HG02610 (cell line): ENCODE measurements around the gene ERBB4.

Experiments used
- ATAC-seq: cut with Tn5 transposase; IDR thresholded peaks from one replicate; pipeline ENCODE4 v1.9.1; 2021; ENCODE audit warnings: mild to moderate bottlenecking, moderate library complexity; ENCODE audit not compliant: unreplicated experiment

The ERBB4 gene

DNA sequence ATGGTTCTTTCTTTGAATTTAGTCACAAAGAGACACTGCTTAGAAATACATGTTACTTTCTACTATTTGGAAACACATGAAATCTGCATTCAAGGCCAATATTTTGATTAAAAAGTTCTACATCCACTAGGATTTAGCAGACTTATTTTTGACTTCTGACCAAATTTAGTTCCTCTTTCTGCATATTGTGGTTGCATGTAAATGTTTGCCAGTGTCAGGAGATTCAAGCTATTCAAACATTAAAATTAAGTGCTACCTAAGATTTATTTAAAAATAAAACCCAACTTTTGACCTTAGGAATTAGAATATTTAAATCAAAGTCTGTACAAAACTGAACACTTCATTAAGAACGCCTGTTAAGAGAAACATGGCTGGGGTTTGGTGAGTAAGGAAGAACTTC lies 1091.1 kb downstream of the ERBB4 start:
- ATAC-seq: no peak

DNA sequence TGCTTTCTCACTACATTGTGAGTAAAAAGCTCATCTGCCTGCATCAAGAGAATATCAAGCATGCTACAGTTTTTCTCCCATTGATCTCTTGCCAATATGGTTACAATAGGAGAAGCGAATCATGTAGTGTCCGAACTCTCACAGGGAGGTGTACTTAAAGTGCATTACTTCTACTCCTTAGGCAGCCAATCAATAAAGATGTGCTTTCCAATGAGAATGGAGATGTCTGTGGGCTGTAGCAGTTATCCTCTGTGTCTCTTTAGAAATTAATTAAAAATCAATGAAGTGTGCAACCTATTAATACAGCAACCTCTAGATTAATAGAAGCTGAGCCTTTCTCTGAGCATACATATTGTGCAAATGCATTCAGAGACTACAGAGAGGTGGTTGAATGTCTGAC lies 1098.5 kb downstream of the ERBB4 start:
- ATAC-seq: no peak

DNA sequence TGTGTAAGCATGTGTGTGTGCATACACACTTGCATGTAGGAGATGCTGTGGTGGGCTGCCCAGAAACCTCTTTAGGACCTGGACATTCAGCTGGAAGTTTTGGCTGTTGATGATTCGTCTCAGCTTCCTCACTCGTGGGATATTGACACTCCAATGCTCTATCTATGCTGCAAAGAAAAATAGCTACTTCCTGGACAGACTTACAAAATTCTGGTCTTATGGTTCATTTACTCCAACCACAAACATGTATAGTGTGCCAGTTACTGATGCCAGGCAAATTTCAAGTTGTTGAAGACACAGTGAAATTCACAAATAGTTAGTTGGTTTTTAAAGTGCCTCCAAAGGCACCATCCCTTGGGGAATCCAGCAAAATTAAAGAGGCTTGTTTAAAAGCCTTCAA lies 1099.6 kb downstream of the ERBB4 start:
- ATAC-seq: no peak

DNA sequence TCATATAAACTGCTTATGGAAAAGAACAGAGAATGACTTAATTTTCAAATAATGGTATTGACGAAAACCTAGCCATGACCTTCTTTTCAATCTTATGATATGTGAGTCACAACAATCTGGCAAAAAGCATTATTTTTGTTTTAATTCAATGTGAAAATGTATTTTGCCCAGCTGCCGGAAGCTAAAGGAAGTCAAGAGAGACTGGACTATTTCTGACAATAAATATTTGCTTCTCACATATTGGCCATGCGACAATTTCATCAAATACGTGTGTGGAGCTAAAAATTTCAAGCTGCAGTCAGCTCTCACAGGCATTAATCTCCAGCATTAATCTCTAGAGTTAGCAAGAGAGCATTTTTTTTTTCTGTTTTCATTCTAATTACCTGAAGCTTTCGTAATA lies 1101.2 kb downstream of the ERBB4 start:
- ATAC-seq: no peak

DNA sequence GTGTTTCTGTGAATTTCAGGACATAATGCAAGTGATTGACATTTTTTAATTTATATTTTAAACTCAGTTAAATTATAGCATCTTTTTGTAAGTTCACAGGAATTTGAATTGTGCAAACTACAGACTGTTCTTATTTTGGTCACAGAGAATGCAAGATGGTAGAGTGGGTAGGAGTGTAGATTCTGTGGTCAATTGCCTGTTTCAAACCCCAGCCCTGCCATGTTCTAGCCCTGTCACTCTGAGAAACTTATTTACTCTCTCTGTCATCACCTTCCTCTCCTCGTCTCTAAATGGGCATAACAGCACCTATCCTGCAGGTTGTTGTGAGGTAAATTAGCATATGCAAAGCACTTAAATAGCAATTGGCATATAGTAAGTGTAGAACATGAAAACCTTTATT lies 1102.4 kb downstream of the ERBB4 start:
- ATAC-seq: no peak

DNA sequence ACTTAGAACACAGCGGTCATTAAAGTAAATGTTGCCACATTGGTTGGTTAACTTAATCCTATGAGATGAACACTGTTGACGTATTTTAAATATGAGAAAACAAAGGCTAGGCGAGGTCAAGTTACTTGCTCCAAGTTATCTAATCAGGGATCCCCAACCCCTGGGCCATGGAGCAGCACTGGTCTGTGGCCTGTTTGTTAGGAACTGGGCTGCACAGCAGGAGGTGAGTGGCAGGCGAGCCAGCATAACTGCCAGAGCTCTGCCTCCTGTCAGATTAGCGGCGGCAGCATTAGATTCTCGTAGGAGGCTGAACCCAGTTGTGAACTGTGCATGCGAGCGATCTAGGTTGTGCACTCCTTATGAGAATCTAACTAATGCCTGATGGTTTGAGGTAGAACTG lies 1103.3 kb downstream of the ERBB4 start:
- ATAC-seq: no peak

DNA sequence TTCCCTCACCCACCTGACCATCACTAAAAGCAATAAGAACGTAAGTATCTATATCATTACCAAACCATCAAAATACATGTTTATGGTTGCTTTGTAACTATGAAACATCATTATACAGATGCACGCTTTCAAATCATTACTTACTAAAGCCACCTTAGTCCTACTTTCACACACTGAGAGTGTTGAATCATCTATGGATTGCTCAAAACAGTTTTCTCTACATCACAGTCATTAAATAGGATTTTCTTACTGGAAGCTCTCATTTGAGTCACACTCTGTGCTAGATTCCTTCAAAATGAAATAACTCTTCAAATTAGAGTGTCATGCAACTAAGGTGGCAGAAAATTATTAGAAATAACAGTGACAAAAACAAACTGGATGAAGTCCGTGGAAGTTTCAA lies 1103.8 kb downstream of the ERBB4 start:
- peak; percentile 59 for ATAC-seq

DNA sequence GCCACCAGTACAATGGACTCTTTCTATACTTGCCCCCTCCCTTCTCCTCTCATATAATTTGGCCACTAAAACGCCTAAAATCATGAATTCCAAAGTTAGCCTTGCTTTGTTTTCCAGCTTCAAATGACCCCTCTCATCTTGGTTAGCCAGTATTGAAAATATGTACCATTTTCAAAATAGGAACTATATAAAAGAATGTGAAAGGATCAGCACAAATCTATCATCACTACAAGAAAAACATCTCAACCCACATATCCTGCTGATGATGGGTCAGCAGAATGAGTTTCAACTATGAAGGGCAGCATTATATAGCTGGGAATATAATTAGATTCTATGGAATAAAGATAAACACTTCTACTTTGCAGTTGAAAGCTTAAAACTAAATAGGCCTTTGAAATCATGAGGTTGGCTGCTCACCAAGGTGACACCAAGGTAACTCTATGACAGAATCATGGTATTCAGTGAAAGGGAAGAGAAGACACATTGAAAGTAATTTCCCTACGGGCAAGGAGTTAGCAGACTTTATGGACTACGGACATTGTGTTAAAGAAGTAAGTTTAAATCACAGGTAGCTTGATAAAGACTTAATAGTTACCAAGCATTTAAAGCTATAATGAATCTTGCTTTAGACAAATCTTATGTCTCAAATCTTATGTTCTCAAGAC lies 1109.2 kb downstream of the ERBB4 start:
- no peak for ATAC-seq

DNA sequence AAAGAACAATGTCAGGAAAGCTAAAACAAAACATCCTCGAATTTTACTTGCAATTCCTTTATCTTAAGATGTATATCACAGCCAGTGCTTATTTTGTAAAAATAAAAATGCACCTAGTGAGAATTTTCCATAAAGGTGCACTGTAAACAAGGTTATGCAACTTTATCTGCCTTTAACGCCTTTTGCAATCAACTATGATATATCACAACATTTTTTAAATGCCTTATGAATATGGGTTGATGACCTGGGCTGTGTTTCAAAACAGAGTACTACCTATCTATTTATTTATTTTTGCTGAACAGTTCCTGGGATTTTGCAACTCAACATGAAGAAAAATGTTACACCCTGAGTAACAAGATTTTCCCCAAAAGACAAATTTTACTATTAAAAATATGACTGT lies 1112.4 kb downstream of the ERBB4 start:
- ATAC-seq: no peak

DNA sequence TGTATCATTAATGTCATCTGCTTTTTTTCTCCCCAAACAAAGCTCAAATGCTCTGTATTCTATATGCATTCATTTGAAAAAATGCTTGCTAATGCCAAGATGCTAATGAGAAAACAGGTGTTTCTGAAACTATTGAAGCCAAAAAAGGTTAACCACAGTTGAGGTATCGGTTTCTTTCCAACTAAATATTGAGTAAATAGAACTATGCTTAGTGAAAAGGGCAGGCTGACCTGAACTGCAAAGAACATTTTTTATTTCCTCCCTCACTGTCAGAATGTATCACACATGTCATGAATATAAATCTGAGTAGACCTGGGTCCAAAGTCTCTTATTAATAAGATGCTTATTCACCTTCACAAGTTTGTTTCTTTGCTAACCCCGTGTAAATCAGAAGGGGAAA lies 1115.6 kb downstream of the ERBB4 start:
- no peak for ATAC-seq

DNA sequence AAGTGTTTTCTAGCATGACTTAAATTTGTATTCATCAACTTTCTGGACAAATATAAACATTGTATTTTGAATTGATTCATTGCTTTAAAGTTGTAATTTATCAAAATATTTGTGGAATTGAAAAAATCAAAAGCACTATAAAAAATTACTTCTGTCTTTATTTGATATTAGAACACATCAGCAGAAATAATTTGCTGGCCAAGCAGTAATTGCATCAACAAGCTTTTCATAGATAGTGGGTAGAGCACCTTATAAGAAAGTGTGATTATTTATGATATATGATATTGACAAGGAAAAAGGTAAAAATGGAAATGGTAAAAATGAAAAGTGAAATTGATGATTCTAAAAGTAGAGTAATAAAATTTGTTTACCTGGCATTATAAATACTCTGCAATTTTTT lies 1121.1 kb downstream of the ERBB4 start:
- no peak for ATAC-seq

DNA sequence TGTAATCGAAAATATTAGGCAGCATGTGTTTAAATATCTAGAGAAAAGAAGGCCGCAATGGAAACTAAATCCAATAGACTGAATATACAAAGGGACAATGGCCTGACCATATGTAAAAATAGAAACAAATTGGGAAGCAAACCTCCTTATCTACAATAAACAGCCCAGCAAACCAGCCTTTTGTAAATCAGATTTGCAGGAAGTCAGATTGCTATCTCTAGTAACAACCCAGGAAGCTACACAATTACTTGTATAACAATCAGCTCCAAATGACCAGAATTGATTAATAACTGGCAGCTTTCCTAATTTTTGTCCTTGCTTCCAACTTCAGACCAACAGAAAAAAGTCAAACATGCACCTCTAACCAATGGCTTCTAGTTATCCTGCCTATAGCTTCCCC lies 1122.2 kb downstream of the ERBB4 start:
- no peak for ATAC-seq

DNA sequence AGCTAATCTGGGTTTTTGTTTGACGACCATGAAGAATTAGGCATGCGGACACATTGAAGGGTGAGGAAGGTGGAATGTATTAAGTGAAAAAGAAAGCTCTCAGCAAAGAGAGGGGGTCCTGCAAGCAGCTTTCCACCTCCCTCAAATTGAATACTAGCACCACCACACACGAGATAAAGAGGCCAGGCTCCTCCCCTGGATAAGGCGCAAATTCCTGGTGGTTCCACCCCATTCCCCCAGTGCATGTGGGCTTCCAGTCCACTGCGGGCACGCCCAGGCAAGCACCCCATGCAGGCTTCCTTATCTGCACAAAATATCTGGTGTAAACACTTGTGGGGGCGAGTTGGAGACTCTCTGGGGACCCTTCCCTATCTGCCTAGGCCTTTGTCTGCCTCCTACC lies 1124.9 kb downstream of the ERBB4 start:
- no peak for ATAC-seq

DNA sequence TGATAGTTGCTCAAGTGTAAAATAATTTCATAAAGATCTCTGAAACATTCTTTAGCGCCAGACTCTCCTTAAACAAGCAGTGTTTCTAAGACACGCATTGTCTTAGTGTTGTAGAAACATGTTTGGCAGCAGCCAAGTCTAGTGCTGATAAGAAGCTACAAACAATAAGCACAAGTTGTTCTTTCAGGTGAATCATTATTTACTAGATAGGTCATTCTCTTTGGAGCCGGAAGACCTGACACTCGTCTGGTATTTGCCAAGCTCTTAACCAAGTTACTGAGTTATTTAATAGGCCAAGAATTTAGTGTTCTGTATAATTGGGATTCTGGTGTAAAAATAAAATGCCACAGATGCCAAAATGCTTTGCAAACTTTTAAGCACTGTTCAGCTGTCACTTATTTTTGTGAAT lies 1130.1 kb downstream of the ERBB4 start:
- no peak for ATAC-seq

DNA sequence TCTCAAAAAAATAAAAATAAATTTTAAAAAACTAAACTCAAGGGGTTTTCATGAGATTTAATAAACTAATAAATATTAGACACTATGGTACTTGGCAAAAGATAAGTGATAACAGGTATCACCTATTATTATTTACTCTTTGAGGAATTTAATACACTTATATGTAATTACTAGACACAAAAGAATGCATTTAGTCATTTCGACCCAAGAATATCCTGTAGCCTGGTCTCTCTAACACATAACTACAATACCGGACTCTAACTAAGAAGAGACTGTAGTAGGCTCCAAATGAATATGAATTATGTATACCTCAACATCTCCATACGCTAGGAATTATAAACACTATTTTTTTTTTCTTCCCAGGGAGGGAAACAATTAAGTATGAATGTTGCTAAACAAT lies 1131.5 kb downstream of the ERBB4 start:
- no peak for ATAC-seq

DNA sequence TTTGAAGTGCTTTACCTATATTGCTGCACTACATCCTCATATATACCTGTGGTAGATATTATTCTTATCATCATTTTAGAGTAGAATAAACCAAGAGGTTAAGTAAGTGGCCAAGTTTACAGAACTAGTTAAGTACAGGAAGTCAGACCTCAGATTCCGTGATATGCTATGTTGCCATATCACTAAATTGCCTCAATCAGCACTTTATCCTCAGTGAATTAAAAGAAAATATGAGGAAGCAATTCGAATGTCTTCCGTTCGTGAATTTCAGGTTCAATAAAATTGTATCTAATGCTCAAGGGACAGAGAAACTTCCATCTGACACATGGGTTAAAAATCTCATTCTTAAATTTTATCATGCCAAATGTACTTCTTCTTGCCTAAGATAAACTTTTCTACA lies 1133.6 kb downstream of the ERBB4 start:
- ATAC-seq: no peak

DNA sequence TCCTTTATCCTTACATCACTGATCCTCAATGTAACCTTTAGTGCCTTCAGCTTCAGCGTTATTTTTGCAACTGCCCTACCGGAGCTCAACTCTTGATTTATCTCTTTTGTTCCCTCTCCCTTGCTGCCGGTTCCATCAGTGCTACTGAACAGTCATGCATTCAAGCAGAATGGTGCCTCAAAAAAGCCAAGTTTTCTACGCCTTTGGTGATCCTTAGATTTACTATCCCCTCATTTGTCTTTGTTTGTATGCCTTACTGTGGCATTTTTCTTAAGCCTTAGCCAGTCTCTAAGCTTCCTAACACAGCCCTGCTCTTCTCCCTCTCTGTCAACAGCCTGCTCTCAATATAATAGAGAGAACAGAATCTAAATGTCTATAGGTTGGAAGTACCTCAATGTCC lies 1134.5 kb downstream of the ERBB4 start:
- ATAC-seq: no peak

DNA sequence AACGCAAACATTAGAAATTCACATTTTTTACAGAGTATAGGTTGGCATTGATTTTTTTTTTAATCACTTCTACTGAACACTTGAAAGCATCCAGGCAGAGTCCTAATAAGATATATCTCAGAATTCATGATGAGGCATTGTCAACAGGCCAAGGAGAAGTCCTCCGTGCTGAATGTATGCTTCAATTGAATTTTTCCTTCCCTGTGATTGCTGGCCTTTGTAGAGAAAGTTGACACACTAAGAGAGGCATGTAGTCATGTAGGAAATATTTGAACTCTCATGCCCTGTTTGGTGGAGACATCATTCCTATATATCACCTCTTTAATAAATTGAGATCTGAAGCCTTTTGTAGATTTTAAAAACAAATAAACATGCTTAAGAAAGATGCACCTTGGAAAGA lies 1137.3 kb downstream of the ERBB4 start:
- ATAC-seq: no peak

DNA sequence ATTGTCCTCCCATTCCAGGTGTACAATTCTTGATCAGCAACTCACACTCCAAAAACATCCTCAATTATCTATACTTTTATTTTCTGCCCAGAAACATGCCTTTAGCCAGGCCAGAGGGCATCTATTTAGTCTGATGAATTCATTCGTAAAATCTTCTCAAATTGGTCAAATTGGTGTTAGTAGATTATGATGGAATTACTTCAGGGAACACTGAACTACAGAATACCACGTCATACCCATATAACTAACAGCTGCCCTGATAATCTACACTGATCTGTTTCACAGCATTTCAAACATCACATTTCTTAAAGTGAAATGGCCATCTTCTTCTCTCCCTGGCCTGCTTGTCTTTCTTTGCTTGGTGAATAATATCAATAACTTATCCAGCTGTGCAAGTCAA lies 1140.8 kb downstream of the ERBB4 start:
- ATAC-seq: no peak

DNA sequence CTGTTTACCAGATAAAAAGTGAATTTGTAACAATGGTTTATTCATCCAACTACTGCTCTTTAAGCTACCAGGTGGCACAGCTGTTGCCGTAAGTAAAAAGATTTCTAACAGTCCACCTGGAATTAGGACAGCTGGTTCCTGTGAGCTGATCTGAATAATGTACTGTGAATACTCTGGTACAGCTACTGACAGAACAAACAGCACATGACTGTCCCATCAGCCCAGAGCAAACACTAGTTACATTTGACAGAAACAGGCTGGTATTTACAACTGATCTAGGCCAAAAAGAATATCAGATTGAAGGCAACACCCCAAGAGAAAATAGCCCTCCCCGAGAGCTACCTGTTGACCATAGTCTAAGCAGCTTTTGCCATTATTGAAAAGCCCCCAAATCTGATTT lies 1141.8 kb downstream of the ERBB4 start:
- ATAC-seq: no peak

DNA sequence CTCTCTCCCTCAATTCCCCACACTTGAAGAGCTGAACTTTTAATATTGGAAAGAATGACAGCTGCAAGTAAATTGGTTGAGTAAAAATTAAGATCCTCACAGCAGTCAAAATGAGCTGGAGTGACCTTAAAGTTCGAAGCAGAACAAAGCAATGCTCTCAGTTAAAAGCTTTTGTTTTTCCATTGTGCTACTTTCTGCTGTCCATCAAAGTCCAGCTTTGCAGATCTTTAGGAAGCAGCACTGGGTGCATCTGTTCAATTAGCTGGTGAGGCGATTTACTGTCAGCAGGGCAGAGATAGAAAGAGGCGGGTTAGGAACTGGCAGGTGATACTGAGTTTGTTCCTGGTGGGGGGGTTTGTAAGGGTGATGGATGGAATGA lies 1147.4 kb downstream of the ERBB4 start:
- no peak for ATAC-seq

DNA sequence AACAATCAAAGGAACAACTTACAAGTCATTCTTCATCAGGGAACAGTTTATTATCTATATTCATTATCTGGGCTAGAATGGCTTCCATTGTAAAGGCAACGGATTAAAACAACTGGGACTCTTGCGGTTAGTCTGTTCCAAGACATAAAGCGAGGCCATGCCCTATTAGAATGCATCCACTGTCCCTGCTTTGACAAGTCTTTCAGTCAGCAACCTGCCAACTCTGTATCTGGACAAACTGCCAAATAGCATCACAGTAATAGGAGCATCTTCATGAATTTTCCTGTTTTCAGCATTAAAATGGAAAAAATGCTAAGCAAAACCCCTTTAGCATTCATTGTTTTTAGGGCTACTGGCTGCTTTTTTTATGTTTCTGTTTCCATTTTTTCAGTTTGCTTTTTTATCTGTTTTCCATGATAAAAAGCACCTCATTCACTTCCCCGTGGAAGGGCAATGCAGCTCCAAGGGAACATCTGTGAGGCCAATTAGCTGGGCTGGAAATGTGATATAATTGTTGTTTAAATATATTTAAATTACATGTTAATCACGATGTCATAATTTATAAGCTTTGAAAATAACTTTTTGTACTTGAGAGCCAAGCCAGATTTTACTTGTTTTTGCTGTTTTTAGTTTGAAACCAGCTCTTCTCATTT lies 1147.9 kb downstream of the ERBB4 start:
- ATAC-seq: no peak

DNA sequence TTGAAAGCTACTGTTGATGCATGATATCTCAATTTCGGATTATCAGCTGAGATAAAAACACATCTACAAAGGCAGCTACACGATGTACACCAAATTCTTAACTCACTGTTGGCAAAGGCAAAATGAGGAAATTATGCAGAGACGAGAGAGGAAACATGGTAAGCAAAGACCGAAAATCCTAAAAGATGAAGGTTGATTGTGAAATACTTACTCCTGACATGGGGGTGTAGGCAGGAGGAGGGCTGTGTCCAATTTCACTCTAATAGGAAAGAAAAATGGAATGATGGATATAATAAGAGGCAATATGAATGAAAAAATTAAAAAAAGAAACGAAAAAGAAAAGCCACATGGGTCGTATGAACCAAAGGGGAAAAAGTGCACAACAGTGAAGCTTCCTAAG lies 1150.9 kb downstream of the ERBB4 start:
- no peak for ATAC-seq
